ENCODE results near the gene CFAP100. TPM values are rescaled to one million over a fixed set of nuclear protein-coding genes. Genes with fewer than 3 reads are reported as not detected.
A peak's percentile ranks its signal among the peaks of the same experiment; 100 is the strongest.

The CFAP100 gene
- polyA plus RNA-seq, 3 donors, result not detected

DNA sequence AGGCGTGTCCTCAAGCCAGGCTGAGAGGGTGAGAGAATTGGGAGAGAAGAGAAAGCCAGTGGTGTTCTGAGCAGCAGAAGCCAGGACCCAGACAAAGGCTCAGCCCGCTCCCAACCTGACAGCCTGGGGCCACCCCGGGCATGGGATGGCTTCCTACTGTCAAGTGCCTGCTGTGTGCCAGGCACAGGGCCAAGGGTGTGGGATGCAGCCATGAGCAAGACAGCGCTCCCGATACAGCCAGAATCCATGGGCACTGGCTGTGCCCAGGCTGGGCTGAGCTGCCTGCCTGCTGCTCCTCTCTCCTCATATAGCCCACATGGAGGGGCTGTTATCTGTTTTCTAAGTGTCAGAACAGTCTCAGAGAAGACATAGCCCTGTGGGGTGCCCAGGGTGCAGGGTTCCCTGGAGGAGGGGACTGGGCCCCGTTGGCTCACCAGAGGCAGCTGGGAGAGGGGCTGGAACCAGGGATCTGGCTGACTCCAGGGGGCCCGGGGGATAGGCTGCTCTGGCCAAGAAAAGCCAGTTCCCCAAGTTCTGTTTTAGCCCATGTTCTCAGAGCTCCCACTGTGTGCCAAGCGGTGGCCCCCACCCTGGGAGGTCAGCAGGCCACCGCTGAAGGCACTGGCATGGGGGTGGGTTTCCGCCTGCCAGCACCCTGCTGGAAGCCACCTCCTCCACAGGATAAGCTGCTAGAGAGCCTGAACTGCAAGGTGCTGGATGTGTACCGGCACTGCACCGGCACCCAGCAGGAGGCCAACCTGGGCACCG, 39.0 kb downstream of the CFAP100 start:
- Histone ChIP-seq H3K4me1 (ENCODE audit: control insufficient read depth in 1 of 2, insufficient read depth in 2 of 2, low read length in 2 of 2) (no peaks in the 10 kb centered on the region), H4K20me1 (ENCODE audit: insufficient read depth, low read length) (peaks cover 3% of the 10 kb centered on the region), H3K27me3 (ENCODE audit: control insufficient read depth in 2 of 2, insufficient read depth in 2 of 2, low read length in 2 of 2) (no peaks in the 10 kb centered on the region), H3K36me3 (replicated peaks in 1 of 2; ENCODE audit: control insufficient read depth in 1 of 2, insufficient read depth in 2 of 2, low read length in 2 of 2) (peaks cover 28 to 45% of the 10 kb centered on the region in 2 donors), H3K79me2 (ENCODE audit: insufficient read depth, low read length) (no peaks in the 10 kb centered on the region), H3K9ac (ENCODE audit: insufficient read depth, low read length, poor library complexity, severe bottlenecking) (no peak overlapping the region), H3K27ac (ENCODE audit: low read depth in 1 of 2, low read length in 2 of 2) (no peak overlapping the region), H3K4me2 (replicated peaks; ENCODE audit: extremely low read depth, low read length, poor library complexity, severe bottlenecking) (no peak overlapping the region), H3K9me3 (replicated peaks in 1 of 2; ENCODE audit: control insufficient read depth in 1 of 2, insufficient read depth in 1 of 2, low read length in 2 of 2) (no peaks in the 10 kb centered on the region), H3K4me3 (replicated peaks in 1 of 3; ENCODE audit: low read depth in 2 of 3, low read length in 3 of 3) (no peak overlapping the region), H2AFZ (ENCODE audit: insufficient read depth, low read depth, low read length, poor library complexity, severe bottlenecking) (no peak overlapping the region)
- Mint-ChIP-seq H3K27me3 (ENCODE audit: low read depth in 3 of 3) (peaks cover 0 to 2% (median 0%) of the 10 kb centered on the region in 3 donors), H3K4me3 (no peak overlapping the region), H3K36me3 (peaks cover 42 to 61% of the 10 kb centered on the region in 2 donors), H3K4me1 (no peaks in the 10 kb centered on the region), H3K27ac (peak overlapping the region in 1 of 7 donors; percentile 37), H3K9me3 (peaks cover 0 to 6% (median 0%) of the 10 kb centered on the region in 7 donors)
- TF ChIP-seq, protein P1, sequence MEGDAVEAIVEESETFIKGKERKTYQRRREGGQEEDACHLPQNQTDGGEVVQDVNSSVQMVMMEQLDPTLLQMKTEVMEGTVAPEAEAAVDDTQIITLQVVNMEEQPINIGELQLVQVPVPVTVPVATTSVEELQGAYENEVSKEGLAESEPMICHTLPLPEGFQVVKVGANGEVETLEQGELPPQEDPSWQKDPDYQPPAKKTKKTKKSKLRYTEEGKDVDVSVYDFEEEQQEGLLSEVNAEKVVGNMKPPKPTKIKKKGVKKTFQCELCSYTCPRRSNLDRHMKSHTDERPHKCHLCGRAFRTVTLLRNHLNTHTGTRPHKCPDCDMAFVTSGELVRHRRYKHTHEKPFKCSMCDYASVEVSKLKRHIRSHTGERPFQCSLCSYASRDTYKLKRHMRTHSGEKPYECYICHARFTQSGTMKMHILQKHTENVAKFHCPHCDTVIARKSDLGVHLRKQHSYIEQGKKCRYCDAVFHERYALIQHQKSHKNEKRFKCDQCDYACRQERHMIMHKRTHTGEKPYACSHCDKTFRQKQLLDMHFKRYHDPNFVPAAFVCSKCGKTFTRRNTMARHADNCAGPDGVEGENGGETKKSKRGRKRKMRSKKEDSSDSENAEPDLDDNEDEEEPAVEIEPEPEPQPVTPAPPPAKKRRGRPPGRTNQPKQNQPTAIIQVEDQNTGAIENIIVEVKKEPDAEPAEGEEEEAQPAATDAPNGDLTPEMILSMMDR (IDR thresholded peaks at IDR 0.05), result no peak
- DNase-seq, result no peak
- intact Hi-C loops (cut with micrococcal nuclease), result no loop called here
- 99% methylated on average over 8 of the region's 13 CpGs for WGBS (ENCODE audit: insufficient coverage)

DNA sequence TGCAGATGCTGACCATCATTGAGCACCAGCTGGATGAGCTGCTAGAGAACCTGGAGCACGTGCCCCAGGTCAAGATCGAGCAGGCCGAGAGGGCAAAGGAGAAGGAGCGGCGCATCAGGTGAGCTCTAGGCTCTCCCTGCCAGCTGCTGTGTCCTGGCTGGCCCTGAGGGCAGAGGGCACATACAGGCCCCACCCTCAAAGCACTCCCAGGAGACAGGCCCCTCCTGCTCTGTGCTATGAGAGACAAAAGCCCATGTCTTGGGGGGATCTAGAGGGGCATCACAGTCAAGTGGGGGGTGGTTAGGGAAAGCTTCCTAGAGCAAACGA, 39.5 kb downstream of the CFAP100 start:
- Histone ChIP-seq H4K20me1 (ENCODE audit: insufficient read depth, low read length) (peaks cover 3% of the 10 kb centered on the region), H3K27me3 (ENCODE audit: control insufficient read depth in 2 of 2, insufficient read depth in 2 of 2, low read length in 2 of 2) (no peaks in the 10 kb centered on the region), H3K27ac (ENCODE audit: low read depth in 1 of 2, low read length in 2 of 2) (no peak overlapping the region), H3K4me3 (replicated peaks in 1 of 3; ENCODE audit: low read depth in 2 of 3, low read length in 3 of 3) (no peak overlapping the region), H3K9me3 (replicated peaks in 1 of 2; ENCODE audit: control insufficient read depth in 1 of 2, insufficient read depth in 1 of 2, low read length in 2 of 2) (no peaks in the 10 kb centered on the region), H3K4me2 (replicated peaks; ENCODE audit: extremely low read depth, low read length, poor library complexity, severe bottlenecking) (no peak overlapping the region), H3K79me2 (ENCODE audit: insufficient read depth, low read length) (no peaks in the 10 kb centered on the region), H3K4me1 (ENCODE audit: control insufficient read depth in 1 of 2, insufficient read depth in 2 of 2, low read length in 2 of 2) (no peaks in the 10 kb centered on the region), H3K36me3 (replicated peaks in 1 of 2; ENCODE audit: control insufficient read depth in 1 of 2, insufficient read depth in 2 of 2, low read length in 2 of 2) (peaks cover 33 to 50% of the 10 kb centered on the region in 2 donors), H3K9ac (ENCODE audit: insufficient read depth, low read length, poor library complexity, severe bottlenecking) (no peak overlapping the region), H2AFZ (ENCODE audit: insufficient read depth, low read depth, low read length, poor library complexity, severe bottlenecking) (no peak overlapping the region)
- Mint-ChIP-seq H3K27me3 (ENCODE audit: low read depth in 3 of 3) (peaks cover 0 to 2% (median 0%) of the 10 kb centered on the region in 3 donors), H3K36me3 (peaks cover 48 to 67% of the 10 kb centered on the region in 2 donors), H3K9me3 (peaks cover 0 to 6% (median 0%) of the 10 kb centered on the region in 7 donors), H3K27ac (peak overlapping the region in 1 of 7 donors; percentile 37), H3K4me1 (no peaks in the 10 kb centered on the region), H3K4me3 (no peak overlapping the region)
- TF ChIP-seq, protein P1 (IDR thresholded peaks at IDR 0.05), result no peak
- 100% methylated on average over 4 of the region's 6 CpGs for WGBS (ENCODE audit: insufficient coverage)
- no peak for DNase-seq
- intact Hi-C loops (cut with micrococcal nuclease), result no loop called here

Measured in CD14-positive monocyte (primary cell).